Brain microvascular endothelial cell (primary cell): ENCODE data around the gene HSF5.

Experiments
- DNase-seq: peaks from one replicate; pipeline ENCODE4 v3.0.0-alpha.2; 2020
- H3K27ac ChIP-seq: fragments of 250-450 bp; sonication (Bioruptor Pico); 2 replicates; pipeline ENCODE4 v1.5.1; 2020; ENCODE audit warnings: mild to moderate bottlenecking, moderate library complexity
- H3K27me3 ChIP-seq: fragments of 250-450 bp; sonication (Bioruptor Pico); replicated peaks from 2 replicates; pipeline ENCODE4 v1.5.1; 2020; ENCODE audit warnings: mild to moderate bottlenecking
- H3K36me3 ChIP-seq: fragments of 250-450 bp; sonication (Bioruptor Pico); replicated peaks from 2 replicates; pipeline ENCODE4 v1.5.1; 2020; ENCODE audit warnings: mild to moderate bottlenecking
- H3K4me3 ChIP-seq: 2 replicates; pipeline ENCODE4 v1.5.1; 2011; ENCODE audit warnings: low read depth, mild to moderate bottlenecking, control low read depth, low read length, moderate library complexity
- in situ Hi-C: cut with HindIII; loops from 2 replicates; pipeline ENCODE4 v1.10.0; 2017; ENCODE audit warnings: low sequenced_read_pairs, low pct_ligation_motif_present
- TF ChIP-seq, protein P1 (sequence below): IDR thresholded peaks from 2 replicates; pipeline ENCODE4 v1.5.1; 2011; ENCODE audit warnings: low read depth, mild to moderate bottlenecking, moderate library complexity, low read length, control low read depth, inconsistent platforms; ENCODE audit errors: missing control alignments

Gene HSF5

DNA sequence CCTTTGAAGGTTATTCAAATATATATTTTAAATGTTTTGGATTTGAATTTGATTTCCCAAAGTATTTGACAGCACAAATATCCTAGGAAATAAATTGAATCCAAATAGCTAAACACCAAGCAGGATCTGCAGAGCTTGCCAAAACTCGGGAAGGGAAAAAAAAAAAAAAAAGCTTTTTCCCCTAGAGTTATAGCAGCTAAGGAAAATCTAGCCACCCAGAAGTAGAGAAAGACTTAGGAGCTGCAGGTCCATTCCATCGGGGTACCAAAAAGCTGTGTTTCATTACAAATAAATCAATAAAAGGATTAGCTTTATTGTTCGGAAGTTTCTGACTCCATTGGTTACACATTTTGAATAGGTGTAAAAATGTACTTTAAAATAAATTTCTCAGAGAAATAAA, 19.3 kb downstream of the HSF5 start:
- in situ Hi-C loops: no loop called here
- peaks cover 4% of the 10 kb centered on the region for H3K27me3 ChIP-seq
- DNase-seq: no peak
- no peak overlapping the region for H3K4me3 ChIP-seq
- no peak overlapping the region for H3K27ac ChIP-seq
- no peaks in the 10 kb centered on the region for H3K36me3 ChIP-seq
- TF ChIP-seq, protein P1, sequence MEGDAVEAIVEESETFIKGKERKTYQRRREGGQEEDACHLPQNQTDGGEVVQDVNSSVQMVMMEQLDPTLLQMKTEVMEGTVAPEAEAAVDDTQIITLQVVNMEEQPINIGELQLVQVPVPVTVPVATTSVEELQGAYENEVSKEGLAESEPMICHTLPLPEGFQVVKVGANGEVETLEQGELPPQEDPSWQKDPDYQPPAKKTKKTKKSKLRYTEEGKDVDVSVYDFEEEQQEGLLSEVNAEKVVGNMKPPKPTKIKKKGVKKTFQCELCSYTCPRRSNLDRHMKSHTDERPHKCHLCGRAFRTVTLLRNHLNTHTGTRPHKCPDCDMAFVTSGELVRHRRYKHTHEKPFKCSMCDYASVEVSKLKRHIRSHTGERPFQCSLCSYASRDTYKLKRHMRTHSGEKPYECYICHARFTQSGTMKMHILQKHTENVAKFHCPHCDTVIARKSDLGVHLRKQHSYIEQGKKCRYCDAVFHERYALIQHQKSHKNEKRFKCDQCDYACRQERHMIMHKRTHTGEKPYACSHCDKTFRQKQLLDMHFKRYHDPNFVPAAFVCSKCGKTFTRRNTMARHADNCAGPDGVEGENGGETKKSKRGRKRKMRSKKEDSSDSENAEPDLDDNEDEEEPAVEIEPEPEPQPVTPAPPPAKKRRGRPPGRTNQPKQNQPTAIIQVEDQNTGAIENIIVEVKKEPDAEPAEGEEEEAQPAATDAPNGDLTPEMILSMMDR: no peak

DNA sequence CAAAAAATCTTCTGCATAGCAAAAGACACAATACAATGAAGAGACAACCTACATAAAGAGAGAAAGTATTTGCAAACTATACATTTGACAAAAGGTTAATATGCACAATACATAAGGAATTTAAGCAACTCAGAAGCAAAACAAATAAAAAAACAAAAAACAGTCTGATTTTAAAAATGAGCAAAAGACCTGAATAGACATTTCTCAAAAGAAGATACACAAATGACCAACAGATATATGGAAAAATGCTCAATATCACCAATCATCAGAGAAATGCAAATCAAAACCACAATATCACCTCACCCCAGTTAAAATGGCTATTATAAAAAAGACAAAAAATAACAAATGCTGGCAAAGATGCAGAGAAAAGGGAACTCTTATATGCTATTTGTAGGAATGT, 32.7 kb downstream of the HSF5 start:
- in situ Hi-C loops: no loop called here
- Histone ChIP-seq H3K27ac (no peak overlapping the region), H3K27me3 (no peaks in the 10 kb centered on the region), H3K4me3 (no peak overlapping the region), H3K36me3 (no peaks in the 10 kb centered on the region)
- DNase-seq: no peak
- TF ChIP-seq, protein P1: no peak

DNA sequence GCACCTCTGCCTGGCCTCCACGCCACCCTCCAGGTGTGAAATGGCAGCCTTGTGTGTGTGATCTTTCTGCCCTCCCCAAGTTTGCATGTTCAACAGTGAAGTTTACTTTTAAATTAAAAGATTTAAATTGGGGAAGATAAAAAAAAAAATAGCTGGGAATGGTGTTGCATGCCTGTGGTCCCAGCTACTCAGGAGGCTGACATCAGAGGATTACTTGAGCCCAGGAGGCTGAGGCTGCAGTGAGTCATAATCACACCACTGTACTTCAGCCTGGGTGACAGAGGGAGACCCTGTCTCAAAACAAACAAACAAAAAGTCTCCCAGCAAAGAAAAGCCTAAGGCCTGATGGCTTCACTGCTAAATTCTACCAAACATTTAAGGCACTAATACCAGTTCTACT, 35.5 kb downstream of the HSF5 start:
- Histone ChIP-seq H3K27ac (no peak overlapping the region), H3K4me3 (no peak overlapping the region), H3K27me3 (no peaks in the 10 kb centered on the region), H3K36me3 (no peaks in the 10 kb centered on the region)
- TF ChIP-seq, protein P1: no peak
- DNase-seq: peak; percentile 38
- in situ Hi-C loops: no loop called here

DNA sequence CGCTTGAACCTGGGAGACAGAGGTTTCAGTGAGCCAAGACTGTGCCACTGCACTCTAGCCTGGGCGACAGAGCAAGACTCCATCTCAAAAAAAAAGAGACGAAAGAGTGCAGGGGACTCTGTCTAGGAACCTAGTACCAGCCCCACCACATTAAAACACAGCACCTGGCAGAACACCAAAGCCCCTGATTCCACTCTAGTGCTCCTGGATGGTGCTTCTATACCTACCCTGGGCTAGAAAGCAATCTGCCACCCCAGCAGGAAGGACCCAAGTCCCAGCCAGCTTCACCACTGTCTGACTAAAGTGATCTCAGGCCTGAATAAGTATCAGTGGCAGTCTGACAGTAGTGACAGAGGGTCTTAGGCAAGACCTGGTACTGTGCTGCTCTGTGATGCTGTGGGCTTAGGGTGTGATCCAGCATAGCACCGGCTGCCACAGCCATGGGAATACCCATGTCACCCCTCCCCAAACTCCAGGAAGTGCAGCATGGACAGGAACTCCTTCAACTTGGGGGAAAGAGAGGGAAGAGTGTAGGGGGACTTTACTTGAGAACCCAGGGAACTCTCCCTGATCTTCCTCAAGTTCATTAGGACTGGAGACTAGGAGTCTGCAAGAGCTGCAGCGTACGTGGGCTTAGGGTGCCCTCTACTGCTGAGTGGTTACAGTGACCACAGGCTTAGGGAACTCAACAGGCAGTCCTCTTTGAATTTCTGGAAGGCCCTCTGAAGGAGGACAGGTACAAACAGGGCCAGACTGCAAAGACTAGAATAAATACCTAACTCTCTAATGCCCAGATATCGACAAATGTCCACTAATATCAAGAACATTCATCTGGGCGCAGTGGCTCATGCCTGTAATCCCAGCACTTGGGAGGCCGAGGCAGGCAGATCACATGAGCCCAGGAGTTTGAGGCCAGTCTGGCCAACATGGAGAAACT, 40.9 kb downstream of the HSF5 start:
- TF ChIP-seq, protein P1: peak; percentile 91
- in situ Hi-C loops: no loop called here
- Histone ChIP-seq H3K27me3 (no peaks in the 10 kb centered on the region), H3K36me3 (no peaks in the 10 kb centered on the region), H3K27ac (no peak overlapping the region), H3K4me3 (no peak overlapping the region)
- DNase-seq: peak; percentile 81

DNA sequence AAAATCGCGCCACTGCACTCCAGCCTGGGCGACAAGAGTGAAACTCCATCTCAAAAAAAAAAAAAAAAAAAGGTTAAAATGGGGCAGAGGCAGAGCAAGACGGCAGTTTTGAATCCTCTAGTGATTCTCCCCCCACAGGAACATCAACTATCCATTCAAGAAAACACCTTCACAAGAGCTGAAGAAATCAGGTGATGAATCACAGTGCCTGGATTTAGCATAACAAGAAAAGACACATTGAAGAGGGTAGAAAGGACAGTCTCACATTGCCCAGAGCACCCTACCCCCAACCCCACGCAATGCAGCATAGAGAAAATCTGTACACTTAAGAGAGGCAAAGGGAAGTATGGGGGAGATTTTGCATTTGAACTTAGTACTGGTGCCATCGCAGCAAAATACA, 42.1 kb downstream of the HSF5 start:
- no peak for DNase-seq
- no peak overlapping the region for H3K4me3 ChIP-seq
- H3K27ac ChIP-seq: no peak overlapping the region
- H3K27me3 ChIP-seq: no peaks in the 10 kb centered on the region
- H3K36me3 ChIP-seq: no peaks in the 10 kb centered on the region
- in situ Hi-C loops: no loop called here
- TF ChIP-seq, protein P1: no peak
